ENCODE results near the gene HOXA9.

The HOXA9 gene

GRCh38 chr7:27177795-27178320 lies 12.5 kb upstream of the HOXA9 start:
- DNase-seq (ENCODE audit: low read depth) = no peak
- H3K4me3 ChIP-seq (ENCODE audit: low read depth, low read length) = no peak overlapping the region
- no peak for TF ChIP-seq CTCF (IDR thresholded peaks at IDR 0.05; ENCODE audit: low read depth, low read length, missing control alignments)

GRCh38 chr7:27176962-27177794 lies 11.8 kb upstream of the HOXA9 start:
- no peak overlapping the region for H3K4me3 ChIP-seq (ENCODE audit: low read depth, low read length)
- no peak for DNase-seq (ENCODE audit: low read depth)
- TF ChIP-seq CTCF (IDR thresholded peaks at IDR 0.05; ENCODE audit: low read depth, low read length, missing control alignments) = no peak

- no peak for DNase-seq (ENCODE audit: low read depth)
- TF ChIP-seq CTCF (IDR thresholded peaks at IDR 0.05; ENCODE audit: low read depth, low read length, missing control alignments) = no peak
- no peak overlapping the region for H3K4me3 ChIP-seq (ENCODE audit: low read depth, low read length)
Measured at GRCh38 chr7:27176524-27176845, 11.1 kb upstream of the HOXA9 start.

- no peak overlapping the region for H3K4me3 ChIP-seq (ENCODE audit: low read depth, low read length)
- no peak for DNase-seq (ENCODE audit: low read depth)
- TF ChIP-seq CTCF (IDR thresholded peaks at IDR 0.05; ENCODE audit: low read depth, low read length, missing control alignments) = no peak
Measured at GRCh38 chr7:27175626-27176523, 10.5 kb upstream of the HOXA9 start.

- DNase-seq (ENCODE audit: low read depth) = no peak
- no peak overlapping the region for H3K4me3 ChIP-seq (ENCODE audit: low read depth, low read length)
Measured at GRCh38 chr7:27174874-27175625, 9.7 kb upstream of the HOXA9 start.

More at GRCh38 chr7:27174874-27175625, 9.7 kb upstream of the HOXA9 start:
- TF ChIP-seq CTCF (IDR thresholded peaks at IDR 0.05; ENCODE audit: low read depth, low read length, missing control alignments) = no peak
